ENCODE results near the gene D2HGDH.

DNA sequence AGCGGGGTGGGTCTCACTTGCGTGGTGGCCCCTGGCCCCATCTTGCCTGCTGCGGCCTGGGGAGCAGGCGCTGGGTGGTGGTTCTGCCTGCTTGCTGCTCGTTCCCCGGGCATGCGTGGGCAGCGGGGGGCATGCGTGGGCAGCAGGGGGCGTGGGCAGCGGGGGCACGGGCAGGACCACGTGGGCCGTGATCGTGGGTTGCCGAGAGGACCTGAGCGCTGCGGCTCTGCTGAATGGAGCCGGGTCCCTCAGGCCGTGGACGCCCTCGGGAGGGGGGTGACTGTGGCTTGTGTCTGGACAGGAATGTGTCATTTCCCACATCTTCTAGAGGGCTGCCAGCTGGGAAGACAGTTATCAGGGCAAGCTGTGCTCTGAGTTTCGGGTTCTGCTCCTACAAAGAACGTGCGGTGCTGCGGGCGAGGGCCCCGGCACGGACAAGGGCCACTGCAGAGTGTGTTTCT lies 33.9 kb downstream of the D2HGDH start:
- TF ChIP-seq EZH2 (optimal IDR thresholded peaks at IDR 0.05; ENCODE audit: low read depth, low read length): no peak
- TF ChIP-seq, protein P1, sequence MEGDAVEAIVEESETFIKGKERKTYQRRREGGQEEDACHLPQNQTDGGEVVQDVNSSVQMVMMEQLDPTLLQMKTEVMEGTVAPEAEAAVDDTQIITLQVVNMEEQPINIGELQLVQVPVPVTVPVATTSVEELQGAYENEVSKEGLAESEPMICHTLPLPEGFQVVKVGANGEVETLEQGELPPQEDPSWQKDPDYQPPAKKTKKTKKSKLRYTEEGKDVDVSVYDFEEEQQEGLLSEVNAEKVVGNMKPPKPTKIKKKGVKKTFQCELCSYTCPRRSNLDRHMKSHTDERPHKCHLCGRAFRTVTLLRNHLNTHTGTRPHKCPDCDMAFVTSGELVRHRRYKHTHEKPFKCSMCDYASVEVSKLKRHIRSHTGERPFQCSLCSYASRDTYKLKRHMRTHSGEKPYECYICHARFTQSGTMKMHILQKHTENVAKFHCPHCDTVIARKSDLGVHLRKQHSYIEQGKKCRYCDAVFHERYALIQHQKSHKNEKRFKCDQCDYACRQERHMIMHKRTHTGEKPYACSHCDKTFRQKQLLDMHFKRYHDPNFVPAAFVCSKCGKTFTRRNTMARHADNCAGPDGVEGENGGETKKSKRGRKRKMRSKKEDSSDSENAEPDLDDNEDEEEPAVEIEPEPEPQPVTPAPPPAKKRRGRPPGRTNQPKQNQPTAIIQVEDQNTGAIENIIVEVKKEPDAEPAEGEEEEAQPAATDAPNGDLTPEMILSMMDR (IDR thresholded peaks at IDR 0.05; ENCODE audit: low read length): no peak
- no peak for TF ChIP-seq EZH2phosphoT487 (IDR thresholded peaks at IDR 0.05; ENCODE audit: low read length)
